Right lobe of liver (tissue), 6 donors: Measurements from ENCODE around the gene GGT7. TPM values are rescaled to one million over a fixed set of nuclear protein-coding genes. Genes with fewer than 3 reads are reported as not detected.

Experiments
- ATAC-seq, 4 donors: fragments of 200-7000 bp; cut with Tn5 transposase; one replicate each; pipeline ENCODE4 v1.9.1; 2020; ENCODE audit warnings: mild to moderate bottlenecking in 4 of 4, moderate library complexity in 4 of 4
- DNase-seq, 3 donors: peaks; one replicate each; pipeline ENCODE4 v3.0.0-alpha.2; 2020
- H3K27ac ChIP-seq, 3 donors: fragments of 200-600 bp; one replicate each; pipeline ENCODE4 v1.8.0; 2022
- H3K27me3 ChIP-seq, 2 donors: fragments of 200-600 bp; one replicate each; pipeline ENCODE4 v1.8.0; 2022
- H3K36me3 ChIP-seq, 4 donors: fragments of 200-600 bp; sonication (generic) in 1 of 4; one replicate each; pipeline versions ENCODE4 v1.5.1 to v1.8.0; 2017 to 2022; ENCODE audit warnings: control low read depth in 1 of 4
- H3K4me1 ChIP-seq, 4 donors: fragments of 200-600 bp; sonication (generic) in 1 of 4; one replicate each; pipeline versions ENCODE4 v1.5.1 to v1.8.0; 2017 to 2022; ENCODE audit warnings: control low read depth in 1 of 4
- H3K4me3 ChIP-seq, 3 donors: fragments of 200-600 bp; one replicate each; pipeline ENCODE4 v1.8.0; 2022
- H3K9me3 ChIP-seq, 4 donors: fragments of 200-600 bp; sonication (generic) in 1 of 4; one replicate each; pipeline versions ENCODE4 v1.5.1 to v1.8.0; 2017 to 2022; ENCODE audit warnings: control low read depth in 1 of 4
- CTCF ChIP-seq, 4 donors: fragments of 200-600 bp in 3 of 4; fragments of 450-650 bp in 1 of 4; IDR thresholded peaks; one replicate each; pipeline versions ENCODE4 v1.5.1 to v1.8.0; 2016 to 2022; ENCODE audit warnings: antibody characterized with exemption in 4 of 4, mild to moderate bottlenecking in 2 of 4
- POLR2A ChIP-seq: fragments of 450-650 bp; IDR thresholded peaks from one replicate; pipeline ENCODE4 v1.6.1; 2017; ENCODE audit warnings: antibody characterized with exemption, mild to moderate bottlenecking
- WGBS: methylation state at CpG from one replicate; pipeline ENCODE4 v1.1.6; 2018; ENCODE audit warnings: low coverage, low lambda C conversion rate; ENCODE audit not compliant: insufficient coverage; ENCODE audit errors: missing lambda C conversion rate; 5-methylcytosine and 5-hydroxymethylcytosine counted together
- intact Hi-C, 2 donors: fragments of 100-400 bp; cut with DNase I; formaldehyde crosslinking; loops; one replicate each; pipeline versions ENCODE4 v1.11.2 to v1.14.1; 2022
- total RNA-seq, 6 experiments: library from RNA; depleted of rRNA in 2 of 6; stranded (reverse); fragments of >200 nt in 2 of 6; fragmentation: NEBNext Ultra II Directional in 3 of 6; extraction: Animal tissue kit (Norgen Biotek cat#: 25700) in 3 of 6; gene quantifications; one replicate each; pipeline versions ENCODE4 v1.1.0 to v1.2.4, GENCODE V29; 2016 to 2023
- donor health status: DM: no; HTN: yes; CAD: no.
- donor health status: DM: no; HTN: no; CAD: no.
- donor health status: DM: no; HTN: no; CAD: no.
- donor health status: DM: no; HTN: yes; CAD: no.
- donor health status: DM: no; HTN: yes; CAD: no.

The GGT7 gene
- total RNA-seq, 6 experiments from 2014 or later = 4.8 to 13.3 (median 9.4) TPM

GRCh38 chr20:34829191-34829590, 43.5 kb downstream of the GGT7 start:
- 68% methylated on average over 3 of the region's 3 CpGs for WGBS
- Histone ChIP-seq H3K27me3 (no peaks in the 10 kb centered on the region), H3K4me3 (no peak overlapping the region), H3K27ac (no peak overlapping the region), H3K4me1 (peaks cover 0 to 5% (median under 1%) of the 10 kb centered on the region in 4 donors), H3K36me3 (no peaks in the 10 kb centered on the region), H3K9me3 (no peaks in the 10 kb centered on the region)
- DNase-seq (no peak), ATAC-seq (no peak)
- no peak for TF ChIP-seq CTCF (IDR thresholded peaks at IDR 0.05)
- TF ChIP-seq POLR2A = no peak
- intact Hi-C loops = no loop called here

GRCh38 chr20:34825530-34826362, 46.9 kb downstream of the GGT7 start, which contains the start of gene NCOA6:
TSS of gene NCOA6 (minus strand) at chr20:34825651. CDS start at chr20:34782355, 43,296 bp downstream.
- Histone ChIP-seq H3K27ac (peak within 1 kb of the TSS; percentile 72 to 94 (median 90)), H3K4me1 (peaks cover 0 to 27% (median 5%) of the 10 kb centered on the region in 4 donors), H3K27me3 (no peaks in the 10 kb centered on the region), H3K4me3 (peak within 1 kb of the TSS; percentile 82 to 94 (median 88)), H3K9me3 (no peaks in the 10 kb centered on the region), H3K36me3 (no peaks in the 10 kb centered on the region)
- intact Hi-C loops = no loop called here
- ATAC-seq (peak; percentile 86 to 90 (median 88)), DNase-seq (peak; percentile 92 to 93 (median 93))
- WGBS = 33% methylated on average over 7 of the region's 52 CpGs
- peak; percentile 3 for TF ChIP-seq POLR2A
- TF ChIP-seq CTCF (IDR thresholded peaks at IDR 0.05) = no peak

GRCh38 chr20:34824806-34825529, 47.7 kb downstream of the GGT7 start:
- peak; percentile 56 to 73 (median 66) for ATAC-seq
- Histone ChIP-seq H3K4me3 (peak overlapping the region; percentile 82 to 94 (median 88)), H3K4me1 (peaks cover 0 to 29% (median 5%) of the 10 kb centered on the region in 4 donors), H3K27ac (peak overlapping the region; percentile 72 to 94 (median 90)), H3K9me3 (no peaks in the 10 kb centered on the region), H3K27me3 (no peaks in the 10 kb centered on the region), H3K36me3 (no peaks in the 10 kb centered on the region)
- WGBS = 0% methylated on average over 6 of the region's 68 CpGs
- DNase-seq = peak; percentile 71 to 72 (median 72)
- intact Hi-C loops = no loop called here
- TF ChIP-seq POLR2A (peak; percentile 53), CTCF (IDR thresholded peaks at IDR 0.05) (no peak)

GRCh38 chr20:34824452-34824805, 48.2 kb downstream of the GGT7 start:
- no peaks in the 10 kb centered on the region for H3K36me3 ChIP-seq
- peak overlapping the region; percentile 82 to 94 (median 88) for H3K4me3 ChIP-seq
- 0% methylated on average over 2 of the region's 2 CpGs for WGBS
- H3K27me3 ChIP-seq = no peaks in the 10 kb centered on the region
- TF ChIP-seq POLR2A (peak; percentile 57), CTCF (IDR thresholded peaks at IDR 0.05) (no peak)
- H3K9me3 ChIP-seq = no peaks in the 10 kb centered on the region
- peak; percentile 77 to 85 (median 81) for ATAC-seq
- peaks cover 0 to 34% (median 5%) of the 10 kb centered on the region in 4 donors for H3K4me1 ChIP-seq
- intact Hi-C loops = no loop called here
- H3K27ac ChIP-seq = peak overlapping the region; percentile 72 to 94 (median 90)
- peak; percentile 74 to 85 (median 80) for DNase-seq
